Measurements from ENCODE around the gene CHRNE. TPM values are rescaled to one million over a fixed set of nuclear protein-coding genes. Genes with fewer than 3 reads are reported as not detected.
"Not testable (repeated sequence)": the region's sequence is repeated elsewhere in the genome, so short reads cannot be mapped to it uniquely, and the experiment has no call there.

CHRNE gene
- total and polyA plus RNA-seq, 2 experiments from 2014 or later: 0.24 to 1.2 TPM

DNA sequence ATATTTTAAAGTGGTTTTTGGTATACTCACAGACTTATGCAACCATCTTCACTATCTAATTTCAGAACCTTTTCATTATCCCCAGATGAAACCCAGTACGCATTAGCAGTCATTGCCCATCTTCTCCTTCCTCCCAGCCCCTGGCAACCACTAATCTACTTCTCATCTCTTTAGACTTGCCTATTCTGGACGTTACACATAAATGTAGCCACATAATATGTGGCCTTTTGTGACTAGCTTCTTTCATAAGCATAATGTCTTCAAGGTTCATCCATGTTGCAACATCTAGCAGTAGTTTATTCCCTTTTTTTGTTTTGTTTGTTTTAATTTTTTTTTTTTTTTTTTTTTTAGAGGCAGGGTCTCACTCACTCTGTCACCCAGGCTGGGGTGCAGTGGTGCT is 32.0 kb downstream of the CHRNE start (continued):
- TF ChIP-seq, protein P1, sequence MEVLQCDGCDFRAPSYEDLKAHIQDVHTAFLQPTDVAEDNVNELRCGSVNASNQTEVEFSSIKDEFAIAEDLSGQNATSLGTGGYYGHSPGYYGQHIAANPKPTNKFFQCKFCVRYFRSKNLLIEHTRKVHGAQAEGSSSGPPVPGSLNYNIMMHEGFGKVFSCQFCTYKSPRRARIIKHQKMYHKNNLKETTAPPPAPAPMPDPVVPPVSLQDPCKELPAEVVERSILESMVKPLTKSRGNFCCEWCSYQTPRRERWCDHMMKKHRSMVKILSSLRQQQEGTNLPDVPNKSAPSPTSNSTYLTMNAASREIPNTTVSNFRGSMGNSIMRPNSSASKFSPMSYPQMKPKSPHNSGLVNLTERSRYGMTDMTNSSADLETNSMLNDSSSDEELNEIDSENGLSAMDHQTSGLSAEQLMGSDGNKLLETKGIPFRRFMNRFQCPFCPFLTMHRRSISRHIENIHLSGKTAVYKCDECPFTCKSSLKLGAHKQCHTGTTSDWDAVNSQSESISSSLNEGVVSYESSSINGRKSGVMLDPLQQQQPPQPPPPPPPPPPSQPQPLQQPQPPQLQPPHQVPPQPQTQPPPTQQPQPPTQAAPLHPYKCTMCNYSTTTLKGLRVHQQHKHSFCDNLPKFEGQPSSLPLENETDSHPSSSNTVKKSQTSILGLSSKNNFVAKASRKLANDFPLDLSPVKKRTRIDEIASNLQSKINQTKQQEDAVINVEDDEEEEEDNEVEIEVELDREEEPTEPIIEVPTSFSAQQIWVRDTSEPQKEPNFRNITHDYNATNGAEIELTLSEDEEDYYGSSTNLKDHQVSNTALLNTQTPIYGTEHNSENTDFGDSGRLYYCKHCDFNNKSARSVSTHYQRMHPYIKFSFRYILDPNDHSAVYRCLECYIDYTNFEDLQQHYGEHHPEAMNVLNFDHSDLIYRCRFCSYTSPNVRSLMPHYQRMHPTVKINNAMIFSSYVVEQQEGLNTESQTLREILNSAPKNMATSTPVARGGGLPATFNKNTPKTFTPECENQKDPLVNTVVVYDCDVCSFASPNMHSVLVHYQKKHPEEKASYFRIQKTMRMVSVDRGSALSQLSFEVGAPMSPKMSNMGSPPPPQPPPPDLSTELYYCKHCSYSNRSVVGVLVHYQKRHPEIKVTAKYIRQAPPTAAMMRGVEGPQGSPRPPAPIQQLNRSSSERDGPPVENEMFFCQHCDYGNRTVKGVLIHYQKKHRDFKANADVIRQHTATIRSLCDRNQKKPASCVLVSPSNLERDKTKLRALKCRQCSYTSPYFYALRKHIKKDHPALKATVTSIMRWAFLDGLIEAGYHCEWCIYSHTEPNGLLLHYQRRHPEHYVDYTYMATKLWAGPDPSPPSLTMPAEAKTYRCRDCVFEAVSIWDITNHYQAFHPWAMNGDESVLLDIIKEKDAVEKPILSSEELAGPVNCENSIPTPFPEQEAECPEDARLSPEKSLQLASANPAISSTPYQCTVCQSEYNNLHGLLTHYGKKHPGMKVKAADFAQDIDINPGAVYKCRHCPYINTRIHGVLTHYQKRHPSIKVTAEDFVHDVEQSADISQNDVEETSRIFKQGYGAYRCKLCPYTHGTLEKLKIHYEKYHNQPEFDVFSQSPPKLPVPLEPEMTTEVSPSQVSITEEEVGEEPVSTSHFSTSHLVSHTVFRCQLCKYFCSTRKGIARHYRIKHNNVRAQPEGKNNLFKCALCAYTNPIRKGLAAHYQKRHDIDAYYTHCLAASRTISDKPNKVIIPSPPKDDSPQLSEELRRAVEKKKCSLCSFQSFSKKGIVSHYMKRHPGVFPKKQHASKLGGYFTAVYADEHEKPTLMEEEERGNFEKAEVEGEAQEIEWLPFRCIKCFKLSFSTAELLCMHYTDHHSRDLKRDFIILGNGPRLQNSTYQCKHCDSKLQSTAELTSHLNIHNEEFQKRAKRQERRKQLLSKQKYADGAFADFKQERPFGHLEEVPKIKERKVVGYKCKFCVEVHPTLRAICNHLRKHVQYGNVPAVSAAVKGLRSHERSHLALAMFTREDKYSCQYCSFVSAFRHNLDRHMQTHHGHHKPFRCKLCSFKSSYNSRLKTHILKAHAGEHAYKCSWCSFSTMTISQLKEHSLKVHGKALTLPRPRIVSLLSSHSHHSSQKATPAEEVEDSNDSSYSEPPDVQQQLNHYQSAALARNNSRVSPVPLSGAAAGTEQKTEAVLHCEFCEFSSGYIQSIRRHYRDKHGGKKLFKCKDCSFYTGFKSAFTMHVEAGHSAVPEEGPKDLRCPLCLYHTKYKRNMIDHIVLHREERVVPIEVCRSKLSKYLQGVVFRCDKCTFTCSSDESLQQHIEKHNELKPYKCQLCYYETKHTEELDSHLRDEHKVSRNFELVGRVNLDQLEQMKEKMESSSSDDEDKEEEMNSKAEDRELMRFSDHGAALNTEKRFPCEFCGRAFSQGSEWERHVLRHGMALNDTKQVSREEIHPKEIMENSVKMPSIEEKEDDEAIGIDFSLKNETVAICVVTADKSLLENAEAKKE (CRISPR knock-in tag; IDR thresholded peaks at IDR 0.05): no peak
- no peak for TF ChIP-seq STAT1 (IDR thresholded peaks at IDR 0.05; ENCODE audit: unreplicated experiment)
- TF ChIP-seq JUNB (IDR thresholded peaks at IDR 0.05; ENCODE audit: unreplicated experiment): no peak
- TF ChIP-seq, protein P2, sequence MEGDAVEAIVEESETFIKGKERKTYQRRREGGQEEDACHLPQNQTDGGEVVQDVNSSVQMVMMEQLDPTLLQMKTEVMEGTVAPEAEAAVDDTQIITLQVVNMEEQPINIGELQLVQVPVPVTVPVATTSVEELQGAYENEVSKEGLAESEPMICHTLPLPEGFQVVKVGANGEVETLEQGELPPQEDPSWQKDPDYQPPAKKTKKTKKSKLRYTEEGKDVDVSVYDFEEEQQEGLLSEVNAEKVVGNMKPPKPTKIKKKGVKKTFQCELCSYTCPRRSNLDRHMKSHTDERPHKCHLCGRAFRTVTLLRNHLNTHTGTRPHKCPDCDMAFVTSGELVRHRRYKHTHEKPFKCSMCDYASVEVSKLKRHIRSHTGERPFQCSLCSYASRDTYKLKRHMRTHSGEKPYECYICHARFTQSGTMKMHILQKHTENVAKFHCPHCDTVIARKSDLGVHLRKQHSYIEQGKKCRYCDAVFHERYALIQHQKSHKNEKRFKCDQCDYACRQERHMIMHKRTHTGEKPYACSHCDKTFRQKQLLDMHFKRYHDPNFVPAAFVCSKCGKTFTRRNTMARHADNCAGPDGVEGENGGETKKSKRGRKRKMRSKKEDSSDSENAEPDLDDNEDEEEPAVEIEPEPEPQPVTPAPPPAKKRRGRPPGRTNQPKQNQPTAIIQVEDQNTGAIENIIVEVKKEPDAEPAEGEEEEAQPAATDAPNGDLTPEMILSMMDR (conservative IDR thresholded peaks at IDR 0.05; ENCODE audit: low read depth in 2 of 2): no peak
- TF ChIP-seq CREB1 (CRISPR knock-in tag; IDR thresholded peaks at IDR 0.05; ENCODE audit: low read depth): no peak

DNA sequence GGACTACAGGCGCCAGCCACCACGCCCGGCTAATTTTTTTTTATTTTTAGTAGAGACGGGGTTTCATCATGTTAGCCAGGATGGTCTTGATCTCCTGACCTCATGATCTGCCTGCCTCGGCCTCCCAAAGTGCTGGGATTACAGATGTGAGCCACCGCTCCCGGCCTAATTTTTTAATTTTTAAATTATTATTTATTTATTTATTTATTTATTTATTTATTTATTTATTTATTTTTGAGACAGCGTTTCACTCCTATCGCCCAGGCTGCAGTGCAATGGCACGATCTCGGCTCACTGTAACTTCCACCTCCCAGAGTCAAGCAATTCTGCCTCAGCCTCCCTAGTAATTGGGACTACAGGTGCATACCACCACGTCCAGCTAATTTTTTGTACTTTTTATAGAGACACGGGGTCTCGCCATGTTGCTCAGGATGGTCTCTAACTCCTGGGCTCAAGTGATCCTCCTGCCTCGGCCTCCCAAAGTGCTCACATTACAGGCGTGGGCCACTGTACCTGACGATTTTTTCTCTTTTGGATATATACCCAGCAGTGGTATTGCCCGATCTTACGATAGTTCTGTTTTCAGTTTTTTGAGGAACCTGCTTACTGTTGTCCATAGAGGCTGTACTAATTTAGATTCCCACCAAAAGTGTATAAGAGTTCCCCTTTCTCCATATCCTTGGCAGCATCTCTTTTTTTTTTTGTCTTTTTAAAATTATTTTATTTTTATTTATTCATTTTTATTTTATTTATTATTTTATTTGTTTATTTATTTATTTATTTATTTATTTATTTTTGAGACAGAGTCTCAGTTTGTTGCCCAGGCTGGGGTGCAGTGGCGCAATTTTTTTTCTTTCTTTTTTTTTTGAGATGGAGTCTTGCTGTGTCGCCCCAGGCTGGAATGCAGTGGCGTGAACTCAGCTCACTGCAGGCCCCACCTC is 33.6 kb downstream of the CHRNE start:
- H3K4me2 ChIP-seq; H3K4me1 Mint-ChIP-seq; DNase-seq (ENCODE audit: low spot score); H3K9me3 Mint-ChIP-seq; H3K79me2 ChIP-seq (replicated peaks; ENCODE audit: insufficient read depth); H3K9me2 ChIP-seq (ENCODE audit: insufficient read depth); H2AFZ ChIP-seq; H3K27ac ChIP-seq (ENCODE audit: low read depth); H3K4me3 ChIP-seq; ATAC-seq; H3F3A ChIP-seq (replicated peaks; ENCODE audit: low read depth); H3K36me3 ChIP-seq (ENCODE audit: insufficient read depth); H3K27me3 Mint-ChIP-seq (ENCODE audit: insufficient read depth, low read depth, poor library complexity); H3K27me3 ChIP-seq (ENCODE audit: insufficient read depth); H4K20me1 ChIP-seq (replicated peaks; ENCODE audit: insufficient read depth); H3K36me3 Mint-ChIP-seq (ENCODE audit: low read depth); H3K4me3 Mint-ChIP-seq; H3K27ac Mint-ChIP-seq; H3K4me1 ChIP-seq (ENCODE audit: insufficient read depth): not testable (repeated sequence)

DNA sequence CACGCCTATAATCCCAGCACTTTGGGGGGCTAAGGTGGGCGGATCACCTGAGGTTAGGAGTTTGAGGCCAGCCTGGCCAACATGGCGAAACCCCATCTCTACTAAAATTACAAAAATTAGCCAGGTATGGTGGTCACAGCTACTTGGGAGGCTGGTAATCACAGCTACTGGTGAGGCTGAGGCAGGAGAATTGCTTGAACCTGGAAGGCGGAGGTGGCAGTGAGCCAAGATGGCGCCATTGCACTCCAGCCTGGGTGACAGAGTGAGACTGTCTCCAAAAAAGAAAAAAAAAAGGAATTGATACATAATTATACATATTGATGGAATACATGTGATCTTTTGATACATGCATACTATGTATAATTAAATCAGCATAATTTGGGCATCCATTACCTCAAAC is 35.4 kb downstream of the CHRNE start:
- not testable (repeated sequence) for H3K36me3 Mint-ChIP-seq (ENCODE audit: low read depth); H3F3A ChIP-seq (replicated peaks; ENCODE audit: low read depth); H3K4me3 ChIP-seq; H3K9me3 Mint-ChIP-seq; DNase-seq (ENCODE audit: low spot score); H4K20me1 ChIP-seq (replicated peaks; ENCODE audit: insufficient read depth); H3K27ac Mint-ChIP-seq; H3K9me2 ChIP-seq (ENCODE audit: insufficient read depth); H3K4me1 Mint-ChIP-seq; H3K27me3 Mint-ChIP-seq (ENCODE audit: insufficient read depth, low read depth, poor library complexity); H3K4me2 ChIP-seq; ATAC-seq; H3K4me1 ChIP-seq (ENCODE audit: insufficient read depth); H3K27me3 ChIP-seq (ENCODE audit: insufficient read depth); H3K4me3 Mint-ChIP-seq; H3K27ac ChIP-seq (ENCODE audit: low read depth); H3K36me3 ChIP-seq (ENCODE audit: insufficient read depth); H2AFZ ChIP-seq
- H3K79me2 ChIP-seq (replicated peaks; ENCODE audit: insufficient read depth): 0 out of 2 replicates have a peak, but pooled peaks cover 13% of the 10 kb centered on the region
